GM12892 (cell line): ENCODE data around the gene FGF5.

ENCODE experiments used
- POLR2A ChIP-seq: IDR thresholded peaks from 2 replicates; pipeline ENCODE4 v1.6.1; 2011; ENCODE audit warnings: low read depth, low read length, control low read depth
- POLR2AphosphoS5 ChIP-seq: IDR thresholded peaks from 2 replicates; pipeline ENCODE4 v1.6.1; 2011; ENCODE audit warnings: low read depth, low read length, control low read depth
- TAF1 ChIP-seq: IDR thresholded peaks from 2 replicates; pipeline ENCODE4 v1.6.1; 2011; ENCODE audit warnings: low read depth, mild to moderate bottlenecking, control low read depth, low read length, borderline replicate concordance

DNA sequence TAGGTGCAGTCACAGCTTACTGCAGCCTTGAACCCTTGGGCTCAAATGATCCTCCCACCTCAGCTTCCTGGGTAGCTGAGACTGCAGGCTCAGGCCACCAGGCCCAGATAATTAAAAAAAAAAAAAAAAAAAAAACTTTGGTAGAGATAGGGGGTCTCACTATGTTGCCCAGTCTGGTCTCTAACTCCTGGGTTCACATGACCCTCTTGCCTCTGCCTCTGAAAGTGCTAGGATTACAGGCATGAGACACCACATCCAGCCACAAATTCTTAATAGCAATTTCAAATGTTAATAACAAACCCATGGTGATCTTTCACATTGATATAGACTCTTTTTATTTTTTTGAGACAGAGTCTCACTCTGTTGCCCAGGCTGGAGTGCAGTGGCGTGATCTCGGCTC lies 12.3 kb upstream of the FGF5 start:
- TF ChIP-seq POLR2A (no peak), POLR2AphosphoS5 (no peak), TAF1 (no peak)
